Skeletal muscle tissue (tissue), 4 donors: ENCODE data around the gene GNG4. TPM values are rescaled to one million over a fixed set of nuclear protein-coding genes. Genes with fewer than 3 reads are reported as not detected.
"Not testable (repeated sequence)": the region's sequence is repeated elsewhere in the genome, so short reads cannot be mapped to it uniquely, and the experiment has no call there.

Source experiments
- H3K27ac ChIP-seq: one replicate; pipeline ENCODE4 v1.7.0; 2013; ENCODE audit warnings: mild to moderate bottlenecking, low read depth, low read length, inconsistent platforms
- H3K27me3 ChIP-seq, 3 donors: one replicate each; pipeline ENCODE4 v1.7.0; 2013; ENCODE audit warnings: low read length in 3 of 3; ENCODE audit not compliant: control insufficient read depth in 3 of 3, insufficient read depth in 3 of 3
- H3K36me3 ChIP-seq, 3 donors: one replicate each; pipeline ENCODE4 v1.7.0; 2013; ENCODE audit warnings: low read length in 3 of 3; ENCODE audit not compliant: control insufficient read depth in 3 of 3, insufficient read depth in 3 of 3
- H3K4me1 ChIP-seq, 3 donors: one replicate each; pipeline ENCODE4 v1.7.0; 2013; ENCODE audit warnings: low read length in 3 of 3, mild to moderate bottlenecking in 3 of 3; ENCODE audit not compliant: control insufficient read depth in 3 of 3, insufficient read depth in 3 of 3
- H3K4me3 ChIP-seq, 3 donors: one replicate each; pipeline ENCODE4 v1.7.0; 2013; ENCODE audit warnings: low read length in 3 of 3
- H3K9ac ChIP-seq, 3 donors: one replicate each; pipeline ENCODE4 v1.7.0; 2013; ENCODE audit warnings: low read length in 3 of 3, mild to moderate bottlenecking in 3 of 3, moderate library complexity in 2 of 3, low read depth in 1 of 3
- H3K9me3 ChIP-seq, 3 donors: one replicate each; pipeline ENCODE4 v1.7.0; 2013; ENCODE audit warnings: low read length in 3 of 3; ENCODE audit not compliant: control insufficient read depth in 3 of 3
- total RNA-seq: library from RNA; depleted of rRNA; stranded (reverse); fragments of >200 nt; gene quantifications from one replicate; pipeline ENCODE4 v1.2.3, GENCODE V29; 2014
- donor health status: Osteomylitis.

Gene GNG4
- total RNA-seq, 1 donor from 2014 or later: 1.0 TPM

DNA sequence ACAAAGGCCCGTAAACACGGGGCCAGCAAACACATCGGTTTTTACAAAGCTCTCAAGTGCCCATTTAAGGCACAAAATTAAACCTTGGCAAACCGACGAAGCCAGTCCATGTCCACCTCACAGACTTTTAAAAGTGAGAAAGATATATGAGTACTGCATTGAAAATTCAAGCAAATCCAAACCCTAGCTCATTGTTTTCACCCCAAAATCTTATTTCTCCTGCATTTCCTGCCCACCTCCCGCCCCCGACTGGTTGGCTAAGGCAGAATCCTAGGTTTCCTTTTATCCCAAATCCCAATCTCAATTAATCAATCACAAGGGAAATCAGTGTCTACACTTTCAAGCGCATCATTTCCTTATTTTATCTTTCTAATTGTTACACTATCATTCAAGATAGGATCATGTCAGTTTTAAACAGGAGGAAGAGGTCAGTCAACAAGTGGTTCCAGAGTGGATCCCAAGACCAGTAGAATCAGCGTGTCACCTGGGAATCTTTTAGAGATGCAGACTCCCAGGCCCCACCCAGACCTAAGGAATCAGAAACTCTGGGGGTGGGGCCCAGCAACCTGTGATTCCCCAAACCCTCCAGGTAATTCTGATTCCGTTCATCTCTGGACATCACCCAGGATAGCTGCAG, 1.7 kb upstream of the GNG4 start:
- no peak overlapping the region for H3K27ac ChIP-seq
- peak overlapping the region in 1 of 3 donors; percentile 59 for H3K4me3 ChIP-seq
- H3K9ac ChIP-seq: no peak overlapping the region
- H3K9me3 ChIP-seq: no peaks in the 10 kb centered on the region
- H3K4me1 ChIP-seq: peaks cover 10 to 19% (median 18%) of the 10 kb centered on the region in 3 donors
- no peaks in the 10 kb centered on the region for H3K36me3 ChIP-seq
- peaks cover 36 to 47% (median 39%) of the 10 kb centered on the region in 3 donors for H3K27me3 ChIP-seq

DNA sequence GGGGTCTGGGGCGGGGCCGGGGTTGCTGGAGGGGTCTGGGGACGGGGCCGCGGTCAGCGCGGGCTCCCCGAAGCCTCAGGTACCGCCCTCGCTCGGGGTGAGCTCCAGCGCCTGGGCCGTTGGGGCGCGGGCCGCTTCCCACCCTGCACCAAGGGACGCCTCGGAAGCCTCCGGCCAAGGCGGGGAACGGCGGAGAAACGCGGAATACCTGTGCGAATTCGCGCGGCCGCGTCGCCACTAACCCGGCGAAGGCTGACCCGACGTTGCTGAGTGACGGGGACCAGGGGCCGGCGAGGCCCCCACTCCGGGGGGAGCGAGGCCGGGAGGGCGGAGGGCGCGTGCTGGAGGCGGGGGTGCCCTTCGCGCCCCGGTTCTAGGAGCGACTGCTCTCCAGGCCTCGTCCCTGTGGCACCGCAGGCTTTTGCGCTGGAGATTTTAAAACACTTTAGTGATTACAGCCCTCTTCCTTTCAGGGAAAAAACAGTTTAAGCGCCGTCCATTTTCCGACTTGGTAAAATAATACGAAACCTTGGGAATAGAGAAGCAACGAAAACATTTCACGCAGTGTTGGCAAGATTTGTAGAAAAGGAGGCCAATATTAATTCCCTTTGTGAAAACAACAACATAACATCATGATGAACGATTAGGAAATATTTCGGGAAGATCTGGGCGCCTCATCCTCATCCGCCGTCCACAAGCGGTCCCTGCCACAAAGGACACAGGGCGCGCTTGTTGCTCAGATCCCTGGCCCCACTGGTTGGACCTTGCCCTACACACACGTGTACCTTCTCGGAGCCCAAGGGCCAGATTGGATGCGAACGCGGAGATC, 971 bp upstream of the GNG4 start:
- Histone ChIP-seq H3K9me3 (no peaks in the 10 kb centered on the region), H3K36me3 (no peaks in the 10 kb centered on the region), H3K4me3 (peak overlapping the region; percentile 22 to 59 (median 43)), H3K27ac (no peak overlapping the region), H3K9ac (no peak overlapping the region), H3K27me3 (peaks cover 41 to 53% (median 44%) of the 10 kb centered on the region in 3 donors), H3K4me1 (peaks cover 10 to 19% (median 18%) of the 10 kb centered on the region in 3 donors)

DNA sequence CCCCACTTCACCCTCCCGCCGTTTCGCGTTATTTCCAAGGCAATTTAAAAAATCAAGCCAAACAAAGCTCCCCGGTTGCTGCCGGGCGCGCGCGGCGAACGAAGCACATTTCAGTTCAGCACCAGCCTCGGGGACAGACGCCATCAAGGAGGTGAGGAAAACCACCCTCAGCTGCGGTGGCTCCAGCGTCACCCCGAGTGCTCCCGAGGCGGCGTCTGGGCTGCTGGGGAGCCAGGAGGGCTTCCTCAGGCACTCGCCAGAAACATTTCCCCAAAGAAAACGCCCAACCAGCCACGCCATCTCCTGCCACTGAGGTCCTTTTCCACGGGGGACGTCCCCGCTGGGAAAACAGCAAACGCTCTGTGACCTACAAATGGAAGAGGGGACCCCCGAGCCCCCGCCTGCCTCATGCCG, 623 bp downstream of the GNG4 start:
- no peaks in the 10 kb centered on the region for H3K36me3 ChIP-seq
- no peak overlapping the region for H3K9ac ChIP-seq
- H3K9me3 ChIP-seq: no peaks in the 10 kb centered on the region
- H3K27me3 ChIP-seq: peaks cover 41 to 58% (median 57%) of the 10 kb centered on the region in 3 donors
- H3K4me1 ChIP-seq: peaks cover 10 to 19% (median 18%) of the 10 kb centered on the region in 3 donors
- no peak overlapping the region for H3K27ac ChIP-seq
- H3K4me3 ChIP-seq: peak overlapping the region; percentile 48 to 52 (median 51)

- Histone ChIP-seq H3K4me1 (peaks cover 10 to 19% (median 18%) of the 10 kb centered on the region in 3 donors), H3K9ac (no peak overlapping the region), H3K9me3 (no peaks in the 10 kb centered on the region), H3K27ac (no peak overlapping the region), H3K4me3 (peak overlapping the region in 1 of 3 donors; percentile 52), H3K36me3 (no peaks in the 10 kb centered on the region), H3K27me3 (peaks cover 45 to 63% (median 57%) of the 10 kb centered on the region in 3 donors)
These were observed 1.1 kb downstream of the GNG4 start for GRCh38 chr1:235648407-235648907.

- peaks cover 10 to 19% (median 18%) of the 10 kb centered on the region in 3 donors for H3K4me1 ChIP-seq
- H3K9me3 ChIP-seq, H3K9ac ChIP-seq, H3K4me3 ChIP-seq, H3K27ac ChIP-seq, H3K36me3 ChIP-seq: not testable (repeated sequence)
- H3K27me3 ChIP-seq: peaks cover 41 to 71% (median 61%) of the 10 kb centered on the region in 3 donors
These were observed 2.0 kb downstream of the GNG4 start for GRCh38 chr1:235647537-235647936.

DNA sequence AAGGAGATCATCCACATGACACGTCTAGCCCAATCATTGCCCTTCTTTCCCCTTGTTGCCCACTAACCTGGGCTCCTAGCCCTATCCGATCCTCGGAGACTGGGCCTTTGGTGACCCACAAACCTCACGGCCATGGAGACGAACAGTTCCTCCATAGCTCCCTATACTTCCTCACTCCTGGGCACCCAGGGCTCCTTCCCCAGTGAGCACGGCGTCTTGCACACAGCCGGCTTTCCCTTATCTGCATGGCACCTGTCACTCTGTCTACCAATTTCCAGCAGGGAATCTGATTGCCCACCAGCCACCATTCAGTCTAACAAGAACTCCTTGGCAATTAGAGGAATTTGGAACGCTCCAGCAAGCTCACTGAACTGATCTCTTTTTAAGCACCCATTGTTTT, 3.1 kb downstream of the GNG4 start:
- peaks cover 34 to 71% (median 61%) of the 10 kb centered on the region in 3 donors for H3K27me3 ChIP-seq

DNA sequence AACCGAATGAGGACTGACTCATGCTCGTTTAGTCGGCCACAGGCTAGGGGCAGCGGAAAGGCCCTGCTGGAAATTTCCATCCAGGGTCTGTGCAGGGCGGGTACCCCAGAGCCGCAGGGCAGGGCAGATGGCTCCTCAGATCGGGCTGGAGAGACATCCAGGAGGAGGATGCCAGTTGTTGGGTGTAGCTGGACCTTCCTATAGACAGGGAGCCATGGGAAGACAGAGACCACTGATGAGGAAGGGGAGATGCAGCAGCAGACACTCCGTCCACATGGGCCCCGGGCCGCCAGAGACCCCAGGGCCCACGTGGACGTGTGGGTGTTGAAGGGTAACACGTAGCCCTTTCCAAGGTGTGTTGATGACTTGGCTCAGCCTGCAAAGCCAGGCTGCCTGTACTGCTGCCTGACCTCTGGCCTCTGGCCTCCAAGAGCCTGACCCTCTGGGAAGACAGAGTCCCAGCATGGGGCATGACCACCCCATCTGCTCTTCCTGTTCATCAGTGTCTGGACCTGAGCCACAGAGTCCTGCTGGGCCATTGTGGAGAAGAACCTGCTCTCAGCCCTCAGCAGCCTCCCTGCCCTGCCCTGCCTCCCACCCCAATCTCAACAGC, 4.8 kb downstream of the GNG4 start:
- Histone ChIP-seq H3K4me1 (peaks cover 8 to 10% (median 10%) of the 10 kb centered on the region in 3 donors), H3K9me3 (no peaks in the 10 kb centered on the region), H3K4me3 (no peak overlapping the region), H3K27ac (no peak overlapping the region), H3K27me3 (peaks cover 26 to 61% (median 49%) of the 10 kb centered on the region in 3 donors), H3K9ac (no peak overlapping the region), H3K36me3 (no peaks in the 10 kb centered on the region)

More for the DNA sequence above, 3.1 kb downstream of the GNG4 start:
- H3K36me3 ChIP-seq: no peaks in the 10 kb centered on the region
- no peak overlapping the region for H3K27ac ChIP-seq
- H3K4me3 ChIP-seq: no peak overlapping the region
- no peak overlapping the region for H3K9ac ChIP-seq
- no peaks in the 10 kb centered on the region for H3K9me3 ChIP-seq
- peaks cover 10 to 19% (median 18%) of the 10 kb centered on the region in 3 donors for H3K4me1 ChIP-seq

GRCh38 chr1:235643837-235644692, 5.5 kb downstream of the GNG4 start:
- Histone ChIP-seq H3K9ac (no peak overlapping the region), H3K9me3 (no peaks in the 10 kb centered on the region), H3K4me1 (peaks cover 4 to 7% (median 6%) of the 10 kb centered on the region in 3 donors), H3K27me3 (peaks cover 24 to 58% (median 46%) of the 10 kb centered on the region in 3 donors), H3K36me3 (no peaks in the 10 kb centered on the region), H3K27ac (no peak overlapping the region), H3K4me3 (no peak overlapping the region)

- no peak overlapping the region for H3K9ac ChIP-seq
- H3K27me3 ChIP-seq: peaks cover 15 to 47% (median 36%) of the 10 kb centered on the region in 3 donors
- no peaks in the 10 kb centered on the region for H3K4me1 ChIP-seq
- no peaks in the 10 kb centered on the region for H3K36me3 ChIP-seq
- no peak overlapping the region for H3K4me3 ChIP-seq
- H3K27ac ChIP-seq: no peak overlapping the region
- H3K9me3 ChIP-seq: no peaks in the 10 kb centered on the region
These were observed 6.6 kb downstream of the GNG4 start for GRCh38 chr1:235642943-235643371.
